Endothelial cell of umbilical vein (primary cell): ENCODE data around the gene EIF5AL1. TPM values are rescaled to one million over a fixed set of nuclear protein-coding genes. Genes with fewer than 3 reads are reported as not detected.

Experiments used
- BruUV-seq: library from RNA; stranded (reverse); fragments of 400-500 nt; replicated peaks from 2 replicates; lab custom pipeline; 2021; lab: Mats Ljungman, UMichigan
- CTCF ChIA-PET: fragments of 300-600, 350-600 bp; sonication (Branson Sonifier 250); formaldehyde crosslinking; loops from one replicate; lab custom pipeline; 2021; ENCODE audit warnings: antibody characterized with exemption, inconsistent platforms; lab: Charles Lee
- POLR2A ChIA-PET: fragments of 300-600, 350-600 bp; sonication (Branson Sonifier 250); formaldehyde crosslinking; loops from one replicate; lab custom pipeline; 2021; ENCODE audit warnings: antibody characterized with exemption, inconsistent platforms; lab: Charles Lee
- DNase-seq: peaks from one replicate; pipeline ENCODE4 v3.0.0-alpha.2; 2011; ENCODE audit warnings: low read depth, low spot score
- FAIRE-seq: peaks from 2 replicates; lab custom pipeline; 2011; peaks lifted over from hg19 to GRCh38; lab: Jason Lieb, UNC
- H2AFZ ChIP-seq: 2 replicates; pipeline ENCODE4 v1.6.0; 2012; ENCODE audit warnings: low read depth, low read length, control low read depth, inconsistent platforms
- H3K27ac ChIP-seq: 2 replicates; pipeline ENCODE4 v1.5.1; 2011; ENCODE audit warnings: low read depth, mild to moderate bottlenecking, control low read depth, low read length, moderate library complexity; ENCODE audit not compliant: insufficient read depth
- H3K27me3 ChIP-seq, 2 experiments: 2 replicates each; pipeline versions ENCODE4 v1.6.0 to v1.6.1; 2011; ENCODE audit warnings: low read length in 2 of 2, mixed read lengths in 1 of 2; ENCODE audit not compliant: control insufficient read depth in 2 of 2, insufficient read depth in 2 of 2
- H3K36me3 ChIP-seq, 2 experiments: 2 replicates in 1 of 2; 3 replicates in 1 of 2; pipeline ENCODE4 v1.5.1; 2011; ENCODE audit warnings: low read length in 2 of 2, mild to moderate bottlenecking in 1 of 2, moderate library complexity in 1 of 2; ENCODE audit not compliant: control insufficient read depth in 2 of 2, insufficient read depth in 2 of 2; ENCODE audit errors: extremely low read depth in 1 of 2
- H3K4me1 ChIP-seq: 3 replicates; pipeline ENCODE4 v1.5.1; 2011; ENCODE audit warnings: mild to moderate bottlenecking, low read length; ENCODE audit not compliant: control insufficient read depth, insufficient read depth; ENCODE audit errors: extremely low read depth
- H3K4me2 ChIP-seq: 2 replicates; pipeline ENCODE4 v1.6.1; 2011; ENCODE audit warnings: low read length, control low read depth, mixed read lengths; ENCODE audit not compliant: insufficient read depth
- H3K4me3 ChIP-seq, 3 experiments: fragments of 200-600 bp in 1 of 3; sonication (generic), shearing (Covaris generic) in 1 of 3; replicated peaks in 1 of 3; 2 replicates each; pipeline ENCODE4 v1.5.1; 2011 to 2016; ENCODE audit warnings: control low read depth in 3 of 3, low read length in 3 of 3, mild to moderate bottlenecking in 2 of 3, inconsistent platforms in 1 of 3, low read depth in 1 of 3, moderate library complexity in 1 of 3; ENCODE audit not compliant: insufficient read depth in 1 of 3
- H3K79me2 ChIP-seq: 2 replicates; pipeline ENCODE4 v1.6.0; 2012; ENCODE audit warnings: low read length, inconsistent platforms; ENCODE audit not compliant: control insufficient read depth, insufficient read depth
- H3K9ac ChIP-seq: replicated peaks from 2 replicates; pipeline ENCODE3; 2011; ENCODE audit warnings: low read length, control low read depth; ENCODE audit not compliant: insufficient read depth; ENCODE audit errors: extremely low read depth
- H3K9me1 ChIP-seq: replicated peaks from 3 replicates; pipeline ENCODE4 v1.6.0; 2011; ENCODE audit warnings: mild to moderate bottlenecking, low read length; ENCODE audit not compliant: control insufficient read depth, insufficient read depth; ENCODE audit errors: extremely low read depth
- H3K9me3 ChIP-seq: replicated peaks from 2 replicates; pipeline ENCODE4 v1.5.1; 2012; ENCODE audit warnings: low read length, inconsistent platforms; ENCODE audit not compliant: control insufficient read depth, insufficient read depth
- H4K20me1 ChIP-seq: replicated peaks from 2 replicates; pipeline ENCODE3; 2011; ENCODE audit warnings: mild to moderate bottlenecking, low read length; ENCODE audit not compliant: control insufficient read depth, insufficient read depth; ENCODE audit errors: extremely low read depth
- EZH2 ChIP-seq: IDR thresholded peaks from 2 replicates; pipeline ENCODE4 v1.6.1; 2012; ENCODE audit warnings: borderline replicate concordance, low read depth, mild to moderate bottlenecking, moderate library complexity, low read length, inconsistent platforms; ENCODE audit not compliant: severe bottlenecking
- FOS ChIP-seq: IDR thresholded peaks from 2 replicates; pipeline ENCODE4 v1.6.1; 2011; ENCODE audit warnings: mild to moderate bottlenecking, low read length, moderate library complexity, borderline replicate concordance; ENCODE audit not compliant: insufficient read depth
- GATA2 ChIP-seq: IDR thresholded peaks from 2 replicates; pipeline ENCODE4 v1.7.0; 2011; ENCODE audit warnings: low read depth, mild to moderate bottlenecking, moderate library complexity, mixed read lengths, low read length; ENCODE audit not compliant: insufficient read length, insufficient read depth
- JUN ChIP-seq: IDR thresholded peaks from 2 replicates; pipeline ENCODE4 v1.6.1; 2011; ENCODE audit warnings: borderline replicate concordance, low read depth; ENCODE audit not compliant: insufficient read length, insufficient read depth
- MYC ChIP-seq: IDR thresholded peaks from one replicate; pipeline ENCODE4 v1.6.1; 2011; ENCODE audit warnings: mild to moderate bottlenecking, low read depth, low read length
- POLR2A ChIP-seq: IDR thresholded peaks from 2 replicates; pipeline ENCODE4 v1.6.1; 2012; ENCODE audit warnings: low read depth, mild to moderate bottlenecking, control low read depth, low read length
- POLR2AphosphoS5 ChIP-seq: IDR thresholded peaks from 2 replicates; pipeline ENCODE4 v1.6.1; 2012; ENCODE audit warnings: low read depth, mild to moderate bottlenecking, control low read depth, low read length, moderate library complexity; ENCODE audit not compliant: insufficient read depth
- dilution Hi-C: fragments of 300-500 bp; cut with MboI; formaldehyde crosslinking; loops from one replicate; pipeline ENCODE4 v1.15.0; 2019; ENCODE audit warnings: low sequenced_read_pairs; ENCODE audit not compliant: extremely low pct_ligation_motif_present
- intact Hi-C: fragments of 100-400 bp; cut with micrococcal nuclease; formaldehyde crosslinking; loops from one replicate; pipeline ENCODE4 v1.10.0; 2022
- polyA plus RNA-seq, 4 experiments: library from polyadenylated mRNA; depleted of rRNA in 3 of 4; stranded (reverse) in 3 of 4; unstranded in 1 of 4; fragments of >200 nt; gene quantifications; 2 replicates each; pipeline versions ENCODE4 v1.2.1 to v1.2.3, GENCODE V29; 2011 to 2012; ENCODE audit warnings: missing spikeins in 1 of 4
- total RNA-seq: library from RNA; stranded (reverse); gene quantifications from 2 replicates; pipeline ENCODE4 v1.2.3, GENCODE V29; 2021
- TF ChIP-seq, protein P1 (sequence below): IDR thresholded peaks from 2 replicates; pipeline ENCODE4 v1.6.1; 2011; ENCODE audit not compliant: insufficient read depth, insufficient read length
- TF ChIP-seq, protein P2 (sequence below), 2 donors: IDR thresholded peaks; 1 replicate in 1 of 2; 2 replicates in 1 of 2; pipeline ENCODE4 v1.5.1; 2011; ENCODE audit warnings: low read length in 2 of 2, mild to moderate bottlenecking in 2 of 2, moderate library complexity in 2 of 2, control low read depth in 1 of 2, inconsistent platforms in 1 of 2, low read depth in 1 of 2; ENCODE audit not compliant: insufficient read depth in 1 of 2; ENCODE audit errors: extremely low read depth in 1 of 2

The EIF5AL1 gene
- total and polyA plus RNA-seq, 2 donors (not counting 3 experiments of a cell fraction or from before 2014, with no cell fraction given) = 0.29 to 1.0 TPM

DNA sequence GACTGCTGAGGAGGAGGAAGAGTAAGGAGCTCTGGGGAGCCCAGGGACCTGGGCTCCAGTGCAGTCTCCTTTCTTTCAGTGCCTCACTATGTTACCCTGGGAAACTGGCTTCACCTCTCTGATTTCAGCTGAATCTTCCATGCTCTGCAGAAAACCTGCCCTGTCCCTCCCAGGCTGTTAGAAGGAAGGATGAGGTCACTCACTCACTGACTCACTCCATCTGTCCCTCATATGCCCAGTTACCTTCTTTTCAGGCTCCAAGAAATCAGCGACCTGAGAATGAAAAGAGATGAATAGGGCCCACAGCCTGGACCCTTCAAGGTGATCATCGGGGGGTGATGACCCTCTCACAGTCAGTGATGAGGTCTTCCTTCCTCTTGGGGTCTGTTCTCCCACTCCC is 47.4 kb downstream of the EIF5AL1 start:
- no peak overlapping the region for H3K27ac ChIP-seq
- FAIRE-seq (no peak), DNase-seq (no peak)
- ChIA-PET POLR2A (no interaction called here), CTCF (no interaction called here)
- dilution Hi-C loops (no loop called here), intact Hi-C loops (no loop called here)
- no peak for TF ChIP-seq POLR2A
- no peak for TF ChIP-seq GATA2
- TF ChIP-seq MYC = no peak
- no peak for TF ChIP-seq POLR2AphosphoS5
- no peak for TF ChIP-seq FOS
- TF ChIP-seq, protein P1, sequence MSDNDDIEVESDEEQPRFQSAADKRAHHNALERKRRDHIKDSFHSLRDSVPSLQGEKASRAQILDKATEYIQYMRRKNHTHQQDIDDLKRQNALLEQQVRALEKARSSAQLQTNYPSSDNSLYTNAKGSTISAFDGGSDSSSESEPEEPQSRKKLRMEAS = no peak
- TF ChIP-seq JUN = no peak
- no peak for TF ChIP-seq EZH2
- TF ChIP-seq, protein P2, sequence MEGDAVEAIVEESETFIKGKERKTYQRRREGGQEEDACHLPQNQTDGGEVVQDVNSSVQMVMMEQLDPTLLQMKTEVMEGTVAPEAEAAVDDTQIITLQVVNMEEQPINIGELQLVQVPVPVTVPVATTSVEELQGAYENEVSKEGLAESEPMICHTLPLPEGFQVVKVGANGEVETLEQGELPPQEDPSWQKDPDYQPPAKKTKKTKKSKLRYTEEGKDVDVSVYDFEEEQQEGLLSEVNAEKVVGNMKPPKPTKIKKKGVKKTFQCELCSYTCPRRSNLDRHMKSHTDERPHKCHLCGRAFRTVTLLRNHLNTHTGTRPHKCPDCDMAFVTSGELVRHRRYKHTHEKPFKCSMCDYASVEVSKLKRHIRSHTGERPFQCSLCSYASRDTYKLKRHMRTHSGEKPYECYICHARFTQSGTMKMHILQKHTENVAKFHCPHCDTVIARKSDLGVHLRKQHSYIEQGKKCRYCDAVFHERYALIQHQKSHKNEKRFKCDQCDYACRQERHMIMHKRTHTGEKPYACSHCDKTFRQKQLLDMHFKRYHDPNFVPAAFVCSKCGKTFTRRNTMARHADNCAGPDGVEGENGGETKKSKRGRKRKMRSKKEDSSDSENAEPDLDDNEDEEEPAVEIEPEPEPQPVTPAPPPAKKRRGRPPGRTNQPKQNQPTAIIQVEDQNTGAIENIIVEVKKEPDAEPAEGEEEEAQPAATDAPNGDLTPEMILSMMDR (IDR thresholded peaks at IDR 0.05; ENCODE audit: extremely low read depth in 1 of 2, insufficient read depth in 1 of 2, low read depth in 1 of 2, low read length in 2 of 2) = no peak
- H2AFZ ChIP-seq = no peak overlapping the region
- no peaks in the 10 kb centered on the region for H3K79me2 ChIP-seq
- H4K20me1 ChIP-seq = no peaks in the 10 kb centered on the region
- no peak overlapping the region for H3K9ac ChIP-seq
- H3K9me3 ChIP-seq = no peaks in the 10 kb centered on the region
- no peak overlapping the region for H3K4me2 ChIP-seq
- peaks cover 0 to 4% of the 10 kb centered on the region in 2 experiments for H3K27me3 ChIP-seq
- no peak overlapping the region for H3K4me3 ChIP-seq
- BruUV-seq = no TSS peak
- H3K36me3 ChIP-seq = no peaks in the 10 kb centered on the region
- H3K9me1 ChIP-seq = no peaks in the 10 kb centered on the region
- H3K4me1 ChIP-seq = no peaks in the 10 kb centered on the region
